HepG2 (cell line): ENCODE data around the gene RAMAC. TPM values are rescaled to one million over a fixed set of nuclear protein-coding genes. Genes with fewer than 3 reads are reported as not detected.

Experiments
- CAMTA2 ChIP-seq: sonication (generic); formaldehyde crosslinking; IDR thresholded peaks from 2 replicates; pipeline ENCODE4 v1.4.0; 2020; ENCODE audit warnings: mild to moderate bottlenecking, missing genetic modification reagents, borderline replicate concordance
- CEBPG ChIP-seq: IDR thresholded peaks from 2 replicates; pipeline ENCODE4 v1.6.1; 2016
- CHCHD3 ChIP-seq: sonication (generic); formaldehyde crosslinking; IDR thresholded peaks from 2 replicates; pipeline ENCODE4 v1.8.0; 2022; ENCODE audit warnings: mild to moderate bottlenecking, missing genetic modification reagents, moderate library complexity
- MAFF ChIP-seq: IDR thresholded peaks from 2 replicates; pipeline ENCODE4 v1.6.1; 2011; ENCODE audit warnings: low read depth, low read length, improper control_type of control experiment
- MEIS2 ChIP-seq: sonication (generic); formaldehyde crosslinking; IDR thresholded peaks from 2 replicates; pipeline ENCODE4 v1.9.0; 2021; ENCODE audit warnings: mild to moderate bottlenecking, missing genetic modification reagents
- MLXIP ChIP-seq: sonication (generic); formaldehyde crosslinking; IDR thresholded peaks from 2 replicates; pipeline ENCODE4 v1.9.0; 2021; ENCODE audit warnings: missing genetic modification reagents, borderline replicate concordance
- POLR2A ChIP-seq, 2 experiments: IDR thresholded peaks; 2 replicates each; pipeline ENCODE4 v1.6.1; 2011; ENCODE audit warnings: low read depth in 2 of 2, low read length in 2 of 2, mild to moderate bottlenecking in 1 of 2, moderate library complexity in 1 of 2; ENCODE audit not compliant: insufficient read depth in 1 of 2
- RBM39 ChIP-seq: fragments of 200-400 bp; formaldehyde crosslinking; IDR thresholded peaks from one replicate; pipeline ENCODE4 v1.6.1; 2018; ENCODE audit warnings: antibody characterized with exemption, mild to moderate bottlenecking, low read depth, low read length; ENCODE audit not compliant: poor library complexity, severe bottlenecking
- REL ChIP-seq: sonication (generic); formaldehyde crosslinking; conservative IDR thresholded peaks from 2 replicates; pipeline ENCODE4 v1.8.0; 2022; ENCODE audit warnings: mild to moderate bottlenecking, missing genetic modification reagents, moderate library complexity
- REXO4 ChIP-seq: sonication (generic); formaldehyde crosslinking; IDR thresholded peaks from 2 replicates; pipeline ENCODE4 v1.8.0; 2022; ENCODE audit warnings: missing genetic modification reagents, mild to moderate bottlenecking, borderline replicate concordance
- SPEN ChIP-seq: sonication (generic); formaldehyde crosslinking; IDR thresholded peaks from 2 replicates; pipeline ENCODE4 v1.5.1; 2020; ENCODE audit warnings: low read depth, mild to moderate bottlenecking, missing genetic modification reagents
- TGIF2 ChIP-seq: IDR thresholded peaks from 2 replicates; pipeline ENCODE4 v1.6.1; 2016; ENCODE audit warnings: control low read depth, missing compliant biosample characterization
- YY1 ChIP-seq: IDR thresholded peaks from 2 replicates; pipeline ENCODE4 v1.6.1; 2011; ENCODE audit warnings: low read length, low read depth, moderate library complexity, mild to moderate bottlenecking; ENCODE audit not compliant: insufficient read depth, insufficient replicate concordance
- ZFP37 ChIP-seq: sonication (generic); formaldehyde crosslinking; IDR thresholded peaks from 2 replicates; pipeline ENCODE4 v1.4.0; 2020; ENCODE audit warnings: missing genetic modification reagents, borderline replicate concordance
- ZNF264 ChIP-seq: sonication (generic); formaldehyde crosslinking; IDR thresholded peaks from 2 replicates; pipeline ENCODE4 v1.4.0; 2020; ENCODE audit warnings: missing genetic modification reagents
- ZNF326 ChIP-seq: sonication (generic); formaldehyde crosslinking; IDR thresholded peaks from 2 replicates; pipeline ENCODE4 v1.4.0; 2020; ENCODE audit warnings: missing genetic modification reagents, borderline replicate concordance
- ZNF383 ChIP-seq: sonication (generic); formaldehyde crosslinking; IDR thresholded peaks from 2 replicates; pipeline ENCODE4 v1.4.0; 2020; ENCODE audit warnings: missing genetic modification reagents, mild to moderate bottlenecking, borderline replicate concordance
- ZNF501 ChIP-seq: sonication (generic); formaldehyde crosslinking; IDR thresholded peaks from 2 replicates; pipeline ENCODE4 v1.5.1; 2020; ENCODE audit warnings: mild to moderate bottlenecking, moderate library complexity, missing genetic modification reagents
- ZNF563 ChIP-seq: sonication (generic); formaldehyde crosslinking; IDR thresholded peaks from 2 replicates; pipeline ENCODE4 v1.8.0; 2022; ENCODE audit warnings: mild to moderate bottlenecking, moderate library complexity, missing genetic modification reagents
- ZNF678 ChIP-seq: sonication (generic); formaldehyde crosslinking; IDR thresholded peaks from 2 replicates; pipeline ENCODE4 v1.4.0; 2020; ENCODE audit warnings: mild to moderate bottlenecking, missing genetic modification reagents
- ZNF687 ChIP-seq: sonication (generic); formaldehyde crosslinking; IDR thresholded peaks from 2 replicates; pipeline ENCODE4 v1.5.1; 2020; ENCODE audit warnings: mild to moderate bottlenecking, missing genetic modification reagents, moderate library complexity
- ZSCAN9 ChIP-seq: IDR thresholded peaks from 2 replicates; pipeline ENCODE4 v1.6.1; 2016; ENCODE audit warnings: borderline replicate concordance
- polyA plus RNA-seq, 8 experiments: library from polyadenylated mRNA; depleted of rRNA in 3 of 8; stranded (reverse) in 7 of 8; unstranded in 1 of 8; fragments of >200 nt; fragmentation: Illumina TruSeq in 4 of 8; extraction: Trizol in 4 of 8; gene quantifications; 2 replicates each; pipeline versions ENCODE4 v1.2.1 to v1.2.3, GENCODE V29; 2011 to 2016; ENCODE audit warnings: low read depth in 4 of 8, missing spikeins in 1 of 8, mixed read lengths in 1 of 8; ENCODE audit not compliant: insufficient read depth in 1 of 8
- total RNA-seq, 5 experiments: library from RNA; depleted of rRNA; stranded (reverse); fragments of >200 nt; fragmentation: Illumina TruSeq; extraction: Trizol; gene quantifications; 2 replicates each; pipeline ENCODE4 v1.2.3, GENCODE V29; 2016; ENCODE audit warnings: low read depth in 1 of 5

Gene RAMAC
- total and polyA plus RNA-seq, 2 of the 13 experiments (the other 11 are each of a cell fraction or from before 2014, with no cell fraction given), result 22.2 to 45.9 TPM

- TF ChIP-seq REL (CRISPR knock-in tag) (peak; percentile 88; the same call in 1 of the 2 replicates), ZNF687 (CRISPR knock-in tag) (peak; percentile 99), RBM39 (peak; percentile 97), CEBPG (peak; percentile 24; the same call in 1 of the 2 replicates), ZNF326 (no peak), REXO4 (CRISPR knock-in tag) (0 out of 2 replicates have a peak, but pooled peaks have one; percentile 53), MEIS2 (CRISPR knock-in tag) (peak; percentile 61), ZSCAN9 (CRISPR knock-in tag) (0 out of 2 replicates have a peak, but pooled peaks have one; percentile 41), SPEN (CRISPR knock-in tag) (peak; percentile 92), ZFP37 (CRISPR knock-in tag) (0 out of 2 replicates have a peak, but pooled peaks have one; percentile 32), CHCHD3 (CRISPR knock-in tag) (peak; percentile 72; the same call in 1 of the 2 replicates), ZNF264 (peak; percentile 42; the same call in 1 of the 2 replicates), ZNF383 (CRISPR knock-in tag) (no peak), POLR2A (IDR thresholded peaks at IDR 0.05; ENCODE audit: insufficient read depth in 1 of 2, low read depth in 2 of 2, low read length in 2 of 2) (peak; percentile 77 to 86), ZNF678 (CRISPR knock-in tag) (0 out of 2 replicates have a peak, but pooled peaks have one; percentile 45), TGIF2 (CRISPR knock-in tag) (peak; percentile 81; the same call in 1 of the 2 replicates), YY1 (peak; percentile 81), MLXIP (CRISPR knock-in tag) (0 out of 2 replicates have a peak, but pooled peaks have one; percentile 20), MAFF (no peak), ZNF563 (CRISPR knock-in tag) (peak; percentile 49; the same call in 1 of the 2 replicates), CAMTA2 (0 out of 2 replicates have a peak, but pooled peaks have one; percentile 31), ZNF501 (CRISPR knock-in tag) (peak; percentile 89; the same call in 1 of the 2 replicates)
Observed at GRCh38 chr15:83011271-83012075, 25.5 kb downstream of the RAMAC start, which contains the start of gene C15orf40 (continued).
